Right kidney (tissue), 1 donor: ENCODE data around the gene C1orf21.

Experiments used
- DNase-seq: peaks from one replicate; pipeline ENCODE4 v3.0.0-alpha.2; 2016

The C1orf21 gene

DNA sequence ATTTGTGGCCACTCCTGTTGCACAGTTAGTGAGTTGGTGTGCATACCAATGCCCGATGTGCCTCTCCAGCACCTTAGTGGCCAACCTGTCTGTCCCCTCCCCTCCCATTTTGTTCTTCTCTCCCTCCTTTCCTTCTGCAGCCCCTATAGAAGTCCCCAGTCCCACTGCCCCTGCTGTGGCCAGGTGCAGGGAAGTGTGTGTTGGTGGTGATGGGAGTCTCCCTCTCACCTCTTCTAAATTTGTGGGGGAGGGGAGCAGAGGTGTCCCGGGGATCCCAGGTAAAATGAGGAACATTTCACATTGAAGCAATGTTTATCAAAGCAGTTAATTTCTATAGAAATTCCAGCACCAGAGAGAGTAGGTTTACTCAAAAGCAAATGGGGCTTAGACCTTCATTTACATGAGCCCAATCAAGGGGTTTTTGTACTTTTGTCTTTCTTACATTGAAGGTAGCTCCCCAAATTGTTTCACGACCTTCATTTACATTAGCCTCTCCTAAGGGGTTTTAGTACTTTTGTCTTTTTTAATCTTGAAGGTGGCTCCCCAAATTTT, 3.0 kb upstream of the C1orf21 start:
- no peak for DNase-seq

DNA sequence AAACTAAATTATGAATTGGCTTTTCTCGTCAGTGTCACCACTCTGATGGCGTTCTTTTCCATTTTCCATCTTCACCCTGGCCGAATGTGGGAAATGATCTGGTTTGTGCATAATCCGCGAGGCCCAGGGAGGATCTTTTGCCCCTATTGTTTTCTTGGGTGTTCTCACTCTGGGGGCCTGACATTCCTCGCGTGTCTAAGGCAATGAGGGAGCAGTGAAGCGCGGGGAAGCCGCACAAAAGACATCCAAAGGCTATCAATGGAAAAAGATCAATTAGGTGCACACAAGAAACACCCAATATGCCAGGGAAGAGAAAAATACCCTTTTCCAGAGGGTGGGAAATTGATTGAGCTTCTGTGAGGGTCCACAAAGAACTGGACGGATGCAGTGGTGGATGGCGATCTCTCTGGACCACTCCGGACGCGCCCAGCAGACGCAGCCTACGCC, 941 bp upstream of the C1orf21 start:
- DNase-seq, result peak; percentile 11

DNA sequence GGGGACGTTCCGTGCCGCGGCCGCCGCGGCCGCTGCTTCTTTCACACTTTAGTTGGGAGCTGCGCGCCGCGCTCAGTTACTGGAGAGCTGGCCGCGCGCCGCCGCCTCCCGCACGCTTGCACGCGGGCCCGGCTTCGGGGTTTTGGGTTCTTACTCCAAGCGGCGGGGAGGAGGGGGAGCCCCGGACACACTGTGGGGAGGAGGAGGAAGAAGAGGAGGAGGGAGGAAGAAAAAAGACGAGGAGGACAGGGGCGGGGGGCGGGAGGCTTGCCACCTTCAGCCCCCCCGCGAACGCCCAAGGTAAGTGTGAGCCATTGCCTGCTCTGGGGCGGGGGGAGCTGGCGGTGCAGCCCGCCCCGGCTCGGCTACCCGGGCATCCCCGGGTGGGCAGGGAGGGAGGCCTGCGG, 243 bp downstream of the C1orf21 start:
- DNase-seq, result no peak

DNA sequence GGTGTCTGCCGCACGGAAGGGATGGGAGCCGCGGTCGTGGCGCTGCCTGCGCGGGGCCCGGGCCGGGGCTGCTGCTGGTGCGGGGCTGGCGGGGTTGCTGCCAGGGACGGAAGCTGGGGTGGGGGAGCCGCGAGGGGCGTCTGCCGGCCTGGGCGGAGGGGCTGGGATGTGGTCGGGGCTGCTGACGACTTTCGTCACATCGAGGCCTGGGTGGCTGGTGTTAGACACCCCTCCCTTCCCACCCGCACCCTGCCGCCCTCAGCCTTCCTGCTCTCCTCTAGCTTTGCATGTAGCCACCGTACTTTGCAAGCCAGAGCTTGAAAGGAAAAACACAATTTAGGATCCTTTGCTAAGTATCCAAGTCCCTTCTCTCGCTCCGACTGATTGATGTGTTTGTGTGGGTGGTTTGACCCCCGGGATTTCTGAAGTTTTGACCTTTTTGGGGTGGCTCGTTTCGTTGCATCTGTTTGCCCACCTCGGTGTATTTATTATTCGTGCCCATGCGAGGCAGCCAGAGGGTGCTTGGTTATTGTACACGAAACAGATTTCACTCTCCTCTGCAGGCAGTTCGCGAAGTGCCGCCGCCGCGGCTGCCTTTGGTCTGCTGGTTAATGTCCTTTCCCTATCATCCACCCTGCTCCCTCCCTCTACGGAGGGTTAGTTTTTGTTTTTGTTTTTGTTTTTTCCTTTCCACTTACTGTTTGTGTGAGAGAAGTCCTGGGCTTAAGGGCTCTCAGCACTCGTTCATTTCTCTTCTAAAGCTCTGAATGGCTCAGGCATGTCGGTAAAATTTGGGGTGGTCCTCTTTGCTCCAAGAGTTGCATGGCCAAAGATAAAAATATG, 868 bp downstream of the C1orf21 start:
- DNase-seq, result peak; percentile 77

DNA sequence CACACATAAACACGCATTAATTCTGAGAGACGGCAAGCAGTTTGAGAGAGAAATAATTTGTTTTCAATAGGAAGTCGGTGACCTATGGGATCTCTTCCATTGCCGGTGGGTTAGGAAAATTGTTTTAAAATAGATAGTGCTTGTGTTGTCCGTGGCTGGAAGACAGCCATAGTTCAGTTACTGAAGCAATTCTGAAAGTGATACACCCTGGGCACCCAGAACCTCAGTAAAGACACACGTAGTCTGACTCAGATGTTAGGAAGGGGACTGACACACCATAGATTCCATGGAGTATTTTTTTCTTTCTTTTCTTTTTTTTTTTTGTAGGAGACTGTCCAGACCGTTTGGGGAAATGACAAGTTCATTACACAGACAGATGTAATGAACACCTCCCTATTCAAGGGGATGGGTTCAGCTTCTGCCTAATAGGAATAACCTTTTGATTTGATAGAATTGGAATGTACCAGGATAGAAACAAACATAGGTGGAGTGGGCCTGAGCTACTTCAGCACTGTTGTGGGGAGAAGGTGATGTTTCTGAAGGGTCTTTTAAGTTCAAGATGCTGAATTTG, 1.6 kb downstream of the C1orf21 start:
- no peak for DNase-seq

DNA sequence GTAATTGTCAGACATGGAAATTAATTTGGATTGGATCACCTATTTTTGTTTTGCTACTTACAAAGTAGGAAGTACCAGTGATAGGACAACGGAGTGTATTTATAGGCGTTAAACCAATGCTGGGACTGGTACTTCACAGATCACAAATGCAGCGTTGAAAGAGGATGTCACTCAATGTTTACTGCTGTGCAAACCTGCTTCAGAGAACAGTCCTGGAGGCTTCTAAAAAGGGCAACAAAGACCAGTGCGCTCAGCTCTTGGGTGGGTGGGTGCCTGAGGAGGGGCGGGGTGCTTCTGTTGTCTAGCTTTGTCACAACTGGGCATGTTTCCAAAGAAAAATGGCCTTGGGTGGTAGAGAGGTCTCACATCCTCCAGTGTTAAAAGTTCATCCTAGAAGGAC, 2.1 kb downstream of the C1orf21 start:
- DNase-seq, result no peak

DNA sequence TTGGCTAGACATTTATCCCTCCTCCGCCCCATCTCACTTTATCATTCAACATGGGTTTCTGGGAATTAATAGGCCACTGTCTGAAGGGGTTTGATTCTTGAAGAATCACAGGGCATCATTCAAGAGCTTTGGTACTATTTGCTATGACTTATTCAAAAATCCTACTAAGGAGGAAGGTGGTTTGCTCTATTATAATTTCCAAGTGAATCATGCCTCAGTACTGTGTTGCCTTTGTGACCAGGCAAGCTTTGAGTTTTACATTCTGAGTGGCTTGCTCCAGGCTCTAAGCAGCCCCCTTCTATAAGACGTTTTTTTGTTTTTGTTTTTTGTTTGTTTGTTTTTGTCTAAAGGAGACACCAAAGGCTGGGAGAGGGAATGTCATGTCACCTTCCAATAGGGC, 2.6 kb downstream of the C1orf21 start:
- no peak for DNase-seq

DNA sequence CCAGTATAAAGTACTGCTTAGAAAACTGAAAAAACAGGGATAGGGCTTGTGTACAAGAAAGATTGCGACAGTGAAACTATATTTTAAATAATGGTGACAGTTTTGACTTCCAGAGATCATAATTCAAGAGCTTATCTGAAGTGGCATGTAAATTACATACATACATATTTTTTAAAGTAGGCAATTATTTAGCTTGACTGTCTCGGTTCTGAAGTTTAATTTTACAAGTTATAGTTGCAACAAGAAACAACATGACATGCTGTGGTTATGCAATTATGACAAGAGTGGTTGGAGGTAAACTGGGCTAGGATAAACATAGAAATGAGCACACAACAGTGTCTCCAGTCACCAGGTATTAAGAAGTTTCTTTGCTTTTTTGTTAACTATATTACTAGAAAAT, 4.1 kb downstream of the C1orf21 start:
- DNase-seq, result no peak

DNA sequence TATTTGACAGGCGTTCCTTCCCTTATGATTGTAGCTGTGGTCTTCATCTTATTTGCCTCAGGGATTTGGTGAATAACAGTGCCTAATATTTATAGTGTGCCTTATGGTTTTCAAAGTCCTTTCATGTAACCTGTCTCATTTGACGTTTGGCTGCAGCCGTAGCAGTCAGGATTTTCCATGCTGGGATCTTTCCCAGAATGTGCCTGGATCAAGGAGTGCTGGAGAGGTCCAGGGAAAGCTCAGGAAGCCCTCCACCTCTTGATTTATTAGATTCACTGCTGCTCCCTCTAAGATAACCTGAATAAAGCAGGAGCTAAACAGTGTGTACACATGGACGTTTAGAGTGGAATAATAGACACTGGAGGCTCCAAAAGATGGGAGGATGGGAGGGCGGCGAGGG, 5.2 kb downstream of the C1orf21 start:
- DNase-seq, result no peak

DNA sequence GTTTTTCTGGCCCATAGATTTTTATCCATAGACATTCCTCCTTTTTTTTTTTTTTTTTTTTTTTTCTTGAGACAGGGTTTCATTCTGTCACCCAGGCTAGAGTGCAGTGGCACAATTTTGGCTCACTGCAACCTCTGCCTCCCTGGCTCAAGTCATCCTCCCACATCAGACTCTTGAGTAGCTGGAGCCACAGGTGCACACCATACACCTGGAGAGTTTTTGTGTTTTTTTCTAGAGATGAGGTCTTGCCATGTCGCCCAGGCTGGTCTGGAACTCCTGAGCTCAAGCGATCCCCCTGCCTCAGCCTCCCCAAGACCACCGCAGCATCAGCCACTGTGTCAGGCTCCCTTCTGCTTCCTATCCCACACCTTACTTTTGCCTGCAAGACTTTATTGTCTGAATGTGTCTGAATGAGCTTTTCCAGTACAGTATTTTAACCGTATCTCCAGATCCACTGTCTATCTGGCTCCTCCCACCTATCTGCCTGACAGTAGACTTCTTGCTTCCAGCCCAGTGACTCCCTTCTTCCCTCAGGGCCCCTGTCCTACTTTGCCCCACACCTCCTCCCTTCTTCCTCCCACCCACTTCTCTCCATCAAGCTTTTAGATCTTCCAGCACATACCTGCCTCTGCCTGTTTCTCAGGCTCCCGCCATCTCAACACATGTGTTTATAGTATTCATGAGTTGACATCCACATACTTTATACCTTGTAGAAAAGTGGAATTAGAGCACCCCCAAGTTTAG, 6.1 kb downstream of the C1orf21 start:
- no peak for DNase-seq

DNA sequence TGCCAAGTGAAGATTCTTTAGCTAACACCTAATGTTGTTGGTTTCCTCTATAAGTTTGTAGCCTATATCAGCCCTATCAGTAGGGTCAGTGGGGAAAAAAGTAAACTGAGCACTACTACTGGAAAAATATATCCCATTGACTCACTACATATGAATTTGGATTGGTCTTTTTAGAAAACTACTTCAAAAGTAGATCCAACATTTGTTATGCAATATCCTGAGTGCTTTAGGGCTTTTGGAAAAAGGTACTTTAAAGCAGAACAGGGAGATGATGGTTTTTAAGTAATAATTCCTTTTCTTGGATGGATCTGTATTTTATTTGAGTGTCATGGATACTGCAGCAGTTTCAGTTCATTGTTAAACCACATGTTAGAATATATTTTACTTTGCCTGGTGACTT, 7.1 kb downstream of the C1orf21 start:
- no peak for DNase-seq

DNA sequence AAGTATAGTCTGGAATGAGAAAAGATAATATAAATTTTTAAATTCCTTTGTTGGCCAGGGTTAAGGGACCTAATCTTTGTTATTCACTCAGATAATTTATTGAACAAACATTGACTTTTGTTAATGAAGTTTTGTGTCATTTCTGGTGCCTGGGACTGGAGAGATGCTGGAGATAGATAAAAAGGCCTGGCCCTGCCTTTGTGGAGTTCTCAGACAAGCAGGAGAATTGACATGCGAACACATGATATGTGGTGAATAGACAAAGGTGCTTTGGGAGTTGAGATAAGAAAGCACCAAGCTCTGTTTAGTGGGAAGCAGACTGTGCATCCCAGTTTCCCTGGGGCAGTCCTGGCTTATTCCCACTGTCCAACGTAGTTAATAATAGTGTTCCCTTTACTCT, 8.5 kb downstream of the C1orf21 start:
- DNase-seq, result no peak

DNA sequence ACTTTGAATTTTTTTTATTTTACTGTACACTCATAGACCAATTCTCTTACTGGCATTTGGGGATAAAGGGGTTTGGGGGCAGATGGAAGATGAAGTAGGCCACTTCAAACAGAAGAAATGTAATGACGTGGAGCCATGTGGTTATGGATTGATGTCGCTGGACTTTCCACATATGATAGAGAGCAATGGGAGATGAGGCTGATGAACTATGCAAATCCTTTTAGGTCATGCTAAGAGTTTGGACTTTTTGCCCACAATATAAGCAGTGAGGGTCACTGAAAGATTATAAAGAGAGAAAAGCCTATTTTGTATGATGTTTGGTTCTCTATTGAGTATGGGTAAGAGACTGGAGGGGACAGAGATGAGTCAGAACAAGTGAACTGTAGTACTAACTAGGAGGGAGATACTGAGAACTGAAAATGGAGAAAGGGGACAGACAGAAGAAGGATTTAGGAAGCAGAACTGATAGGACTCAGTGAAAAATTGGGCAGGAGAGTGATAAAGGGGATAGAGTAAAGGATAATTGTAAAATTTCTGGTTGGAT, 9.2 kb downstream of the C1orf21 start:
- DNase-seq, result no peak

DNA sequence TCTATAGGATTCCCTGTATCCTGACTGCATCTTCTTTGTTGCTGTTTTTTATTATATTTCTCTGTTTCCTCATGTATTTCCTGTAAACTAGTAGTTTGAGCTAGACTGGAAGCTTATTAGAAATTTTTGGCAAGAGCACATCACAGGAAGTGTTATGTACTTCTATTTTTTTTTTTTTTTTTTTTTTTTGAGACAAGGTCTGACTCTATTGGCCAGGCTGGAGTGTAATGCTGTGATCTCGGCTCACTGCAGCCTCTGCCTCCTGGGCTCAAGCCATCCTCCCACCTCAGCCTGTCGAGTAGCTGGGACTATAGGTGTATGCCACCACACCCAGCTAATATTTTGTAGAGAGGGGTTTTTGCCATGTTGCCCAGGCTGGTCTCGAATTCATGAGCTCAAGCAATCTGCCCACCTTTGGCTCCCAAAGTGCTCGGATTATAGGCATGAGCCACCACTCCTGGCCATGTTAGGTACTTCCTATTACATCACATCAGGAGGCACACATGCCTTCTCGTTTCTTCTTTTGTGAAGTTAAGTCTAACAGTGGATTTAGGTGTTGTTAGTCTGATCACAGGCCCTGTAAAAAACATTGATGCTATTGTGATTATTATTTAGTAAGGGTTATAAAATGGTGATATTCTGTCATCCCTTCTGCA, 12.5 kb downstream of the C1orf21 start:
- DNase-seq, result no peak

DNA sequence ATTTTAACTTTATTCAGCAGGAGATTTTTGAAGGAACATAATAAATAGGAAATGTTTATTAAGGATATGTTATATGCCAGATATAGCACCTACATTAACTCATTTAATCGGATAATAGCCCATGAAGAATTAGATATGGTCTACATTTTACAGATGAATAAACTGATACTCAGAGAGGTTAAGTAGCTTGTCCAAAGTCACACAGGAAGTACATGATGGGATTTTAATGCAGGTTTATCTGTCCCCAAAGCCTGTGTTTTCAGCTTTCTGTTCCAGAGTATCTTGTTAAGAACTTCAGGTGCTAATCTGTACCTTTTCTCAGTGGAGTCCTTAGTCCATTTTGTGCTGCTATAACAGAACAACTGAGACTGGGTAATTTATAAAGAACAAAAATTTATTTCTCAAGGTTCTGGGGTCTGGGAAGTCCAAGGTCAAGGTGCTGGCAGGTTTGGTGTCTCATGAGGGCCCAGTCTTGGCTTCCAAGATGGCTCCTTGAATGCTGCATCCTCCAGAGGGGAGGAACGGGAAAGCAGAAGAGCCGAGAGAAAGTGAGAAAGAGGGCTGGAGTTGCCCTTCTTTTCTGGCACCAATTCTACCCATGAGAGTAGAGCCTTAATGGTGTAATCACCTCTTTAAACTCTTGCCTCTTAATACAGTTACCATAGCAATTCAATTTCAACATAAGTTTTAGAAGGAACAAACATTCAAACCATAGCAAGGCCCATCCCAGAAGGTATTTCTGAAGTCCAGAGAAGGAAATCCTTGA, 17.3 kb downstream of the C1orf21 start:
- DNase-seq, result no peak

DNA sequence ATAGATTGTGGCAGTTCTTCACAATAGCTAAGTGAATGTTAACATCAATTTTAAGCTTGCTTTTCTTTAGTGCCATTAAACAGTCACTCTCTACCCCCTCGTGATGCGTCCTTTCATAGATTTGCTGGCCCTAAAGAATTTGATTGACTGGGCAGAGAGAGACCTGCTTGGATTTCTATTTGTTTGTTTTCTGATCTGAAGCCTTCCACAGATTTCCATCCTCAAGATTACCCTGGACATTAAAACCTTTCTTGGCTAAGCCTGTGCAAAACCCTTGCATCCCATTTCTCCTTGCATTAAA, 17.8 kb downstream of the C1orf21 start:
- no peak for DNase-seq

DNA sequence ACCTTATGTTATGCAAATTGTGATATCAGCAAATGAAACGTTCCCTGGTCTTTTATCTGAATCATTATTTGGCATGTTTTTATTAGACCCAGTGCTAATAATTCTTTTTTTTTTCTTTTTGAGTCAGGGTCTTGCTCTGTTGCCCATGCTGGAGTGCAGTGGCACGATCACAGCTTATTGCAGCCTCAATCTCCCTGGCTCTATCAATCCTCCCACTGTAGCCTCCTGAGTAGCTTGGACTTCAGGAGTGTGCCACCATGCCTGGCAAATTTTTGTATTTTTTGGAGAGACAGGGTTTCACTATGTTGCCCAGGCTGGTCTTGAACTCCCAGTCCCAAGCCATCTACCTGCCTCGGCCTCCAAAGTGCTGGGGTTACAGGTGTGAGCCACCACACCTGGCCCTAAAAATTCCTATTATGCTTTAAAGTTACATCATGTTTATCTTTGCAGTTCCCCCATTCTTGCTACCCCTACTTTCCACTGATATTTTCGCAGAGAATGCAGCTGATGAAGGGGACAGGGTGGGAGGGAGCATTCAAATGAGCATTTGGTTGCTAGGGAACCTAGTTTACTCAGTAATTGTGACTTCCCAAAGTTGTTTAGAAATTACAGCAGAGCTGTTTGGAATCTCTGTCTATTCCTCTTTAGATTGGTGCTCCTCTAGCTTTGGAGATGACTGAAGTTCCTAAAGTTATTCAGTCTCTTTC, 18.4 kb downstream of the C1orf21 start:
- no peak for DNase-seq

DNA sequence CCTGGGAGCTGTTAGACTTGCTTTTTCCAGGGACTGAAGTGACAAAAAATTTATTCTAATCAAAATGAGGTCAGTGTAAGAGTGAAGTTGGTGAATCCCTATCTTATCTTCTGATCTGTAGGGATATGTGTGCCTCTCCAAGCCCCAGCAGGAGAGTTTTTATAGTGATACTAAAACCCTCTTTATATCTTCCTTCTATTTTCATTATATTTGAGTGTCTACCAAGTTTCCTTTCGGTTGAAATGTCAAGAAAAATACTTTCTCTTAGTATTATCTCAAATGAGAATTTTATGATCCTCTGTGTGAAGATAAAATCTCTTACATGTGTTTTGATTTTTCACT, 18.9 kb downstream of the C1orf21 start:
- no peak for DNase-seq

DNA sequence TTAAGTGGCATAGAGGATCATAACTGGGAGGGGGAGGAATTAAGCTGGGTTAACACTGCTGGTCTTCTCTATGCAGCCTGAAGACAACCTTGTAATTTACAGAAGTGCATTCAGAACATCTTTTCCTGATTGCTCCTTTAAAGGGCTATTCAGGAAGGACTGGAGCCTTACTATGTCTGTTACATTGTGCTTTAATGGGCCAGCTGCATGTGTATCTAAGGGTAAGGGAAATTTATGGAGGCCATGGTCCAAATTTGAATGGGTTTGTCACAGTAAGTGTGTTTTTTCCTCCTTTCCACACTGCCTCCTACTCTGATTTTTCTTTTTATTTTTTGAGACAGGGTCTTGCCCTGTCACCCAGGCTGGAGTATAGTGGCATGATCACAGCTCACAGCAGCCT, 19.6 kb downstream of the C1orf21 start:
- no peak for DNase-seq

DNA sequence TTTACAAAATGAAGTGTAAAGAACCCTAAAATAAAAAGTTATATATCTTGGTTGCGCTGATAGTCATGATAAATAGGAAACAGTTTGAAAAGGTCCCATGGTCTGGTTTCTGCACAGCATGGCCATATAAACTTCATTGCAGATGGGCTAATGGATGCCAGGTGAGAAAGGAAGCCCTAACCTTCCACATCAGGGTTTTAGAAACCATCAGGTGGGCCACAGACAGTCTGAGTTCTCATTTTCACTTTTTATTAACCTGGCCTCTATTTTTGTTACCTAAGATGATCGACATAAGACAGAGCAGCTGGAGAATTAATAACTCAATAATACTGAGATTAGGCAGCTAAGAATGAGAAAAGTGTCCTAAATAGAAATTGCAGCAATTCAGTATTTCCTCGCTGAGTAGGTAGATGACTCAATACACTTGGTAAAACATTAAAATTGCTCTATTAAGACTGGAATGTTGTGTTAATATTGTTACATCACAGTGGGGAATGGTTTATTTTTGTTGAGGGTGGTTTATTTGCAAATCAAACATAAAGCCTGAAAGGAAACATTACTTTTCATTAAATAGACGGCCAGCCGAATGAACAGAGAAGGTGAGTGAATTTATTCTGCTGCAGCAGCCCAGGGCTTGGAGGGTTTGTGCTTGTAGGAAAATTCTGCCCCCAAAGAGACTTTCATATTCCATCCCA, 21.1 kb downstream of the C1orf21 start:
- DNase-seq, result no peak

DNA sequence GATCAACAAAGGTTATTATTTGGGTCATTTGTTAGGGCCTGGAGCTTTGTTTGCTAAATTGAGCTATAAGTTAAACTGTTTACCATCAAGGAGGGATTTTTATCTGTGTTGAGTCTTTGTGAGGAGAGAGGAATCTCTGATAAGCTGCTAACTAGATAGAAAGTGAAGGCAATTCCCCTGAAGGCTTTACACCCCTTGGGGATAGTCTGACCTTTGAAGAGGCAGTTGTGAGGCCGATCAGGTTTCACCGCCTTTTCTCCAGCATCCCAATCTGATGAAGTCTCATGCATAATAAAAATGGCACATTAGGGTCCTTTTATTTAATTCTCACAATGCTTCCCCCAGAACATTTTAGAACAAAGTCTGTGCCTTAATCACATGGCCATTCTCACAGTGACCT, 21.8 kb downstream of the C1orf21 start:
- no peak for DNase-seq
